Colonic mucosa (tissue), 4 donors: Measurements from ENCODE around the gene NPC1L1. TPM values are rescaled to one million over a fixed set of nuclear protein-coding genes. Genes with fewer than 3 reads are reported as not detected.

Experiments used
- DNase-seq: peaks from one replicate; pipeline ENCODE4 v3.0.0-alpha.2; 2020
- H3K27ac ChIP-seq: fragments of 200-600 bp; one replicate; pipeline ENCODE4 v1.8.0; 2021
- H3K27me3 ChIP-seq: fragments of 200-600 bp; one replicate; pipeline ENCODE4 v1.8.0; 2021
- H3K36me3 ChIP-seq: fragments of 200-600 bp; one replicate; pipeline ENCODE4 v1.8.0; 2021
- H3K4me1 ChIP-seq: fragments of 200-600 bp; one replicate; pipeline ENCODE4 v1.8.0; 2021; ENCODE audit warnings: mild to moderate bottlenecking
- H3K4me3 ChIP-seq: fragments of 200-600 bp; one replicate; pipeline ENCODE4 v1.8.0; 2021
- H3K9ac ChIP-seq, 2 donors: one replicate each; pipeline ENCODE4 v1.7.0; 2013; ENCODE audit warnings: control low read depth in 2 of 2, low read depth in 2 of 2, low read length in 2 of 2
- H3K9me3 ChIP-seq: fragments of 200-600 bp; one replicate; pipeline ENCODE4 v1.8.0; 2021
- CTCF ChIP-seq: fragments of 200-600 bp; IDR thresholded peaks from one replicate; pipeline ENCODE4 v1.8.0; 2022; ENCODE audit warnings: antibody characterized with exemption, mild to moderate bottlenecking
- intact Hi-C: fragments of 100-400 bp; cut with DNase I; formaldehyde crosslinking; loops from one replicate; pipeline ENCODE4 v1.14.1; 2022
- total RNA-seq, 2 donors: library from RNA; stranded (reverse); fragmentation: NEBNext Ultra II Directional in 1 of 2; extraction: Animal tissue kit (Norgen Biotek cat#: 25700) in 1 of 2; gene quantifications; one replicate each; pipeline ENCODE4 v1.2.1, GENCODE V29; 2021
- donor health status: healthy.
- donor health status: DM: no; HTN: no; CAD: no.
- donor health status: DM: no; HTN: no; CAD: no.

NPC1L1 gene
- total RNA-seq, 2 donors from 2014 or later: 0.10 to 0.11 TPM

GRCh38 chr7:44463169-44463808 lies 77.8 kb downstream of the NPC1L1 start:
- no peak for DNase-seq
- Histone ChIP-seq H3K36me3 (no peaks in the 10 kb centered on the region), H3K4me3 (no peak overlapping the region), H3K27ac (no peak overlapping the region), H3K9me3 (no peaks in the 10 kb centered on the region), H3K27me3 (no peaks in the 10 kb centered on the region), H3K4me1 (no peaks in the 10 kb centered on the region), H3K9ac (no peak overlapping the region)
- intact Hi-C loops: no loop called here
- no peak for TF ChIP-seq CTCF

Other genes with a start within 250 kb of the NPC1L1 start
- gene CAMK2B, start 215.7 kb downstream of the NPC1L1 start, total RNA-seq: under 1 TPM; 0.42 to 0.80 TPM
- gene NUDCD3, start 50.7 kb downstream of the NPC1L1 start, total RNA-seq: 100 to 1,000 TPM in 1 of 2 donors, 10 to 100 TPM in 1; 77.7 to 105 TPM
- 10 to 100 TPM; 41.1 to 90.6 TPM for gene DDX56, start 32.6 kb upstream of the NPC1L1 start, total RNA-seq
- 10 to 100 TPM; 81.7 to 96.9 TPM for gene TMED4, start 40.9 kb upstream of the NPC1L1 start, total RNA-seq
- gene OGDH, start 65.3 kb upstream of the NPC1L1 start, total RNA-seq: 100 to 1,000 TPM; 142 to 164 TPM
- gene ZMIZ2, start 207.5 kb upstream of the NPC1L1 start, total RNA-seq: 100 to 1,000 TPM in 1 of 2 donors, 10 to 100 TPM in 1; 61.8 to 112 TPM